Measurements from ENCODE around the gene CEACAM8. TPM values are rescaled to one million over a fixed set of nuclear protein-coding genes. Genes with fewer than 3 reads are reported as not detected.
"Not testable (repeated sequence)": the region's sequence is repeated elsewhere in the genome, so short reads cannot be mapped to it uniquely, and the experiment has no call there.

The CEACAM8 gene
- total RNA-seq, 4 donors from 2014 or later, result 0.32 to 1.5 TPM; not detected in 2

GRCh38 chr19:42561512-42561911 is 33.2 kb downstream of the CEACAM8 start:
- H3K27me3 ChIP-seq, result peaks cover 14% of the 10 kb centered on the region
- H3K4me3 ChIP-seq, result no peak overlapping the region
- DNase-seq, result no peak
- WGBS, 2 donors (ENCODE audit: low coverage in 1 of 2), result 69% methylated on average over 2 of the region's 2 CpGs; no CpG with 5 or more reads in 1 of the 2 donors
- peaks cover 0 to 3% (median 0%) of the 10 kb centered on the region in 4 donors for H3K4me1 ChIP-seq
- no peaks in the 10 kb centered on the region for H3K36me3 ChIP-seq
- TF ChIP-seq POLR2AphosphoS5 (IDR thresholded peaks at IDR 0.05) (no peak), POLR2A (IDR thresholded peaks at IDR 0.05) (no peak), CTCF (IDR thresholded peaks at IDR 0.05) (no peak), EP300 (IDR thresholded peaks at IDR 0.05; ENCODE audit: low read depth) (no peak)
- in situ Hi-C loops (cut with MboI; ENCODE audit: low pct_ligation_motif_present in 1 of 4, low pct_unique_long_range_greater_than_20kb in 1 of 4, low sequenced_read_pairs in 3 of 4) (loop anchor here in 1 of 4 donors (5.0 kb wide), 1 partner anchor 36 kb away; no protein-coding TSS in a partner anchor), intact Hi-C loops (cut with DNase I; ENCODE audit: low total_unique reads) (no loop called here)
- no peak overlapping the region for H3K27ac ChIP-seq
- H3K9me3 ChIP-seq, result no peaks in the 10 kb centered on the region

DNA sequence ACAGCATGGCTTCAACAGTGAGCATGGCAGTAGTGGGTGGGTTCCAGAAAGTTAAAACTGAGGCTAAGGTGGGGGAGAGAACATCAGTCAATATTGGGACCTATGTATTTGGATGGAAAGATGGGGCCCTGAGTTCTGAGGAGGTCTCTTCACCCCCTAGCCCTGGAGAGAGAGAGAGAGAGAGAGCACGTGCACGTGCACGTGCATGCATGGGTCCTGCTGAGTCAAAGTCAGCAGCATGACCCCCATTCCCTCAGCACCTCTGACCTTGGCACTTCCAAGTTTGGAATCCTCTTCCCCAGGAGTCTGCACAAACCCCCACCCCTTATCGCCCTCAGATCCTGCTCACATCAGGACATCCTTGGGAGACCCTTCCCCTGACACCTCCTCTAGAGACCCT is 34.0 kb downstream of the CEACAM8 start:
- peaks cover 14% of the 10 kb centered on the region for H3K27me3 ChIP-seq
- H3K4me1 ChIP-seq, result peaks cover 0 to 3% (median 0%) of the 10 kb centered on the region in 4 donors
- WGBS, 2 donors (ENCODE audit: low coverage in 1 of 2), result 86 to 88% methylated on average over 3 to 4 of the region's 4 CpGs
- intact Hi-C loops (cut with DNase I; ENCODE audit: low total_unique reads), result no loop called here
- H3K4me3 ChIP-seq, result no peak overlapping the region
- no peak for DNase-seq
- no peaks in the 10 kb centered on the region for H3K36me3 ChIP-seq
- no peak overlapping the region for H3K27ac ChIP-seq
- in situ Hi-C loops (cut with MboI; ENCODE audit: low pct_ligation_motif_present in 1 of 4, low pct_unique_long_range_greater_than_20kb in 1 of 4, low sequenced_read_pairs in 3 of 4), result loop anchor here in 1 of 4 donors (5.0 kb wide), 1 partner anchor 37 kb away; no protein-coding TSS in a partner anchor
- H3K9me3 ChIP-seq, result no peaks in the 10 kb centered on the region
- TF ChIP-seq EP300 (IDR thresholded peaks at IDR 0.05; ENCODE audit: low read depth) (no peak), POLR2AphosphoS5 (IDR thresholded peaks at IDR 0.05) (no peak), CTCF (IDR thresholded peaks at IDR 0.05) (no peak), POLR2A (IDR thresholded peaks at IDR 0.05) (no peak)

GRCh38 chr19:42558450-42559150 is 36.1 kb downstream of the CEACAM8 start:
- Histone ChIP-seq H3K27me3 (peaks cover 14% of the 10 kb centered on the region), H3K36me3 (no peaks in the 10 kb centered on the region), H3K9me3 (no peaks in the 10 kb centered on the region), H3K27ac (no peak overlapping the region), H3K4me3 (no peak overlapping the region), H3K4me1 (peaks cover 0 to 3% (median 1%) of the 10 kb centered on the region in 4 donors)
- intact Hi-C loops (cut with DNase I; ENCODE audit: low total_unique reads) (no loop called here), in situ Hi-C loops (cut with MboI; ENCODE audit: low pct_ligation_motif_present in 1 of 4, low pct_unique_long_range_greater_than_20kb in 1 of 4, low sequenced_read_pairs in 3 of 4) (loop anchor here in 1 of 4 donors (10.0 kb wide), 1 partner anchor 46 kb away; no protein-coding TSS in a partner anchor)
- DNase-seq, result no peak
- TF ChIP-seq POLR2AphosphoS5 (IDR thresholded peaks at IDR 0.05), result no peak
- WGBS, 2 donors (ENCODE audit: low coverage in 1 of 2), result 42 to 53% methylated on average over 2 to 7 of the region's 7 CpGs

DNA sequence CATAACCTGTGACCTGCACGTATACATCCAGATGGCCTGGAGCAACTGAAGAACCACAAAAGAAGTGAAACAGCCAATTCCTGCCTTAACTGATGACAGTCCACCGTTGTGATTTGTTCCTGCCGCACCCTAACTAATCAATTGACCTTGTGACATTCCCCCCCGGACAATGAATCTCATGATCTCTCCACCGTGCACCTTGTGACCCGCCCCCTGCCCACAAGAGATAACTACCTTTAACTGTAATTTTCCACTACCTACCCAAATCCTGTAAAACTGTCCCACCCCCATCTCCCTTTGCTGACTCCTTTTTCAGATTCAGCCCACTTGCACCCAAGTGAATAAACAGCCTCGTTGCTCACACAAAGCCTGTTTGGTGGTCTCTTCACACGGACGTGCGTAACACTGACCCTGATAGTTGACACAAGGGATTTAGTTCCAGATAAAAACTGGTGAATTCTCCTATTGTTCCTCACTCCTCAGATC is 37.3 kb downstream of the CEACAM8 start:
- intact Hi-C loops (cut with DNase I; ENCODE audit: low total_unique reads); H3K4me3 ChIP-seq; H3K27ac ChIP-seq; H3K9me3 ChIP-seq; H3K36me3 ChIP-seq; H3K4me1 ChIP-seq; DNase-seq: not testable (repeated sequence)
- in situ Hi-C loops (cut with MboI; ENCODE audit: low pct_ligation_motif_present in 1 of 4, low pct_unique_long_range_greater_than_20kb in 1 of 4, low sequenced_read_pairs in 3 of 4), result loop anchor here in 1 of 4 donors (10.0 kb wide), 1 partner anchor 47 kb away; no protein-coding TSS in a partner anchor
- H3K27me3 ChIP-seq, result peaks cover 14% of the 10 kb centered on the region
- 64 to 79% methylated on average over 6 to 10 of the region's 10 CpGs for WGBS, 2 donors (ENCODE audit: low coverage in 1 of 2)

DNA sequence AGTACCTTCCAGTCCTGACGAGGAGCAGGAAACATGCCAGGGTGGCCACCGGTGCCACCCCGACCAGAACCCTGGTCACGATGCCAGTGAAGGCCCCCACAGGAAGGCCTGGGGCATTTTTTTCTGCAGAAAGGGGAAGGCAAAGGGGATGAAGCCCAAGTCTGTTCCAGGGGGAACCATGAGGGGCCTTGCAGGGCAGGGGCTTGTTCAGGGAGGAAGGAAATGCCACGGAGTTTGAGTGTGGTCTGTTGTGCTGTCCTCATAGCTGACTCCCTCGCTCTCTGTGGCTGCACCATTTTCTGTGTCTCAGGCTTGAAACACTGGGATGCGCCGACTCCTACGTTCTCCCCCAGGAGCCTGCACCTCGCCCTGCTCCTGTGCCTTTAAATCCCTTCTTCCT is 38.9 kb downstream of the CEACAM8 start:
- Histone ChIP-seq H3K27ac (no peak overlapping the region), H3K27me3 (peaks cover 1% of the 10 kb centered on the region), H3K9me3 (no peaks in the 10 kb centered on the region), H3K4me1 (peaks cover 0 to 3% (median 0%) of the 10 kb centered on the region in 4 donors), H3K4me3 (no peak overlapping the region), H3K36me3 (no peaks in the 10 kb centered on the region)
- 60% methylated on average over 1 to 10 of the region's 10 CpGs for WGBS, 2 donors (ENCODE audit: low coverage in 1 of 2)
- no peak for DNase-seq
- TF ChIP-seq POLR2A (IDR thresholded peaks at IDR 0.05), result no peak
- no peak for TF ChIP-seq POLR2AphosphoS5 (IDR thresholded peaks at IDR 0.05)
- no peak for TF ChIP-seq EP300 (IDR thresholded peaks at IDR 0.05; ENCODE audit: low read depth)
- no peak for TF ChIP-seq CTCF (IDR thresholded peaks at IDR 0.05)
- in situ Hi-C loops (cut with MboI; ENCODE audit: low pct_ligation_motif_present in 1 of 4, low pct_unique_long_range_greater_than_20kb in 1 of 4, low sequenced_read_pairs in 3 of 4) (loop anchor here in 1 of 4 donors (10.0 kb wide), 1 partner anchor 49 kb away; no protein-coding TSS in a partner anchor), intact Hi-C loops (cut with DNase I; ENCODE audit: low total_unique reads) (no loop called here)

Data from transverse colon (tissue), 4 donors.